ENCODE data around the gene SPOCK1.

The SPOCK1 gene

DNA sequence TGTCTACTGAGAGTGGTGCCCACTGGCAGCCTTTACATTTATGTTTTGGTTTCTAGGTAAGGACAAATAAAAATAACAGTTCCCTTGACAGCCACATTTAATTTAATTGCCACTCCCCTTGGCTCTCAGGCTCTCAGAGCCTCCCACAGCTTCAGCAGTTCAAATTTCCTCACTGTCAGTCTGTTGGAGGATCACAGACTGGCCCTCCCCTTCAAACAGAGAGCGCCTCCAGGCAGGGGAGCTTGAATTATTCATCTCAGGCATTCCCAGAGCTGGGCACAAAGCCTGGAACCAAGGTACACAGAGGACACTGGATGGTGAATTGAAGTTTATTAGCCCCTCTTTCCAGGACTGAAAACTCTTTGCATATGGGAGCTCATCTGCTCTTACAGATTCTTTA lies 407.7 kb downstream of the SPOCK1 start:
- DNase-seq, result no peak

DNA sequence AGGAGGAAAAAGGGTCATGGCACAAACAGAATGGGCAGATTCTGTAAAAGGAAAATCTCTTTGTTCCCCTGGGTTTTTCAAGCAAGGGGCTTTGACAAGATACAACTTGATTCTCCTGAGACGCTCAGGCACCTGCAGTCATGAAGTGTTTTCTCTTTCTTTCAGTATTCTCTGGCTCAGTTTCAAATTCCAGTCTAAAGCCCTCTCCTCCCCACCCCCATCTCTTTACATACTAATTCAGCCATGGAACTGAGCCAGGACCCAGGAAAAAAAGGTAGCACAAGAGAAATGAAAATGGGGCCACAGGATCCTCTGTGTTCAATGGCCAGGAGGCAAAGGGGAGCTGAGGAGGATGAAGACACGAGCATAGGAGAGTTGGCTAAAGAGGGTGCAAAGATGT lies 408.4 kb downstream of the SPOCK1 start:
- no peak for DNase-seq

DNA sequence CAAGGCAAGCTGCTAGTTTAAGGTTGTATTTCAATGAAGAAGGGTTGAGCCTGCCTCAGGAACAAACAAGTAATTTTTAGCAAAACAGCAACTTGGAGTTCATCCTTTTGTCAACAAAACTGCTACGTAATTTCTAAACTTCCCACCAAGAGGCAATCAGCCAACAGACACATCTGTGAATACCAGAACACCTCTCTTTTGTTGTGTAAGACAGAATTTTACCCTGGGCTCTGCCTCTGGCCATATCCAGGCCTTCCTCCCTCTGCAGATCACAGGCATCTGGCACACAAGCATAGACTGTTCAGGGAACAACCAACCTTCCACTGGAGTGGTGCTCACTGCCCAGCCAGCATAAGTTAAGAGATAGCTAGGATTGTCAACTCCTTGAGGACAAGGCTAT lies 409.0 kb downstream of the SPOCK1 start:
- DNase-seq, result no peak

DNA sequence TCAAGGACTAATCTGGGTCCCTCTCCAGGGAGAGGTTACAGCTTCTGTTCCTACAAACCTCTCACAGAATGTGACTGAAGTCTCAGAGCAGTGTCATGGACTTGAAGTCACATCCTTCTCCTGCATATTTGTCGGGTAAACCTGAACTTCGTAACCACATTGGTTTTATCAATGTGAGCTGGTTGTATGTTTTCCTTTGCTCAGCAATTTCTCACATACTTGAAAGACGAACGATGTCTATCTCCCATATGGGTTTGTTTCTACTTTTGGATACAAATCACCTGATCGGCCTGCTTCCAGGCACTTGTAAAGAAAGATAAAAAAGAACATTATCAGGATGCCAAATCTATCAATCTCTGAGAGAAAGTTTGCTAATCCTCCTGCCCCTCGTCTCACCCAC lies 411.0 kb downstream of the SPOCK1 start:
- DNase-seq, result no peak

DNA sequence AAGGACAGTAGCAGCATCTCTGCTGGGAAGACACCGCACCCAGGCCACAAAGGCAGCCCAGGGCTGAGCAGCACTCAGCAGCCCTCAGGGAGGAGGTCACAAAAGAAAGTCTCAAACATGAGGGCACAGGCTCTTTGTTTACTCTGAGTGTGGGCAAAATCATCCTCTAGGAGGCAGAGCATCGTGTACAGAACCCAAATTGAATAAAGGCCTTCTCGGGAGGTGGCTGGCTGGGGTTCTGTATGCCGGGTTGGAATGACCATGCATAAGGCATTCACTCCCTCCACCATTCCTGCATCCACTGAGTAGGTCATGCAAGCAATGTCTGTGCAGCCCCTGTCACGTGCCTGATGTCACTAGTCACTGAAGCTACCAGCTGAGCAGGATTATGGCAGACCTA lies 412.8 kb downstream of the SPOCK1 start:
- DNase-seq, result no peak

DNA sequence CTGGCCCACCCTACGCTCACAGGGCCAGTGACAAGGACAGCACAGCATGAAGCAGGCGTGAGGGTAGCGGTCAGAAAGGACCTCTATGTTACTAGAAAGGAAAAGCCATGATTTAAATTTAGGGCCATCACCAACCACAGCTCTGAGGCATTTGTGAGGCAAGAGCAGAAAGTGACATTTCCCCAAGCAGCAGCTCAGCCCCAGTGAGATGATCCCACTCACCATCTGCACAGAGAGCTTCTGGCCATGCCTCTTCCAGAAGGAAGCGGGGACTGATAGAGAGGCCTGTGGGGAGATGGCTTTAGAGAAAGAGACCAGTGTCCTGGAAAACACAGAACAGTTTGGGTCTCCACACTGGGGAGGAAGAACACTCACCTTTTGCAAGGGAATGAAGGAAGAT lies 413.9 kb downstream of the SPOCK1 start:
- DNase-seq, result no peak

DNA sequence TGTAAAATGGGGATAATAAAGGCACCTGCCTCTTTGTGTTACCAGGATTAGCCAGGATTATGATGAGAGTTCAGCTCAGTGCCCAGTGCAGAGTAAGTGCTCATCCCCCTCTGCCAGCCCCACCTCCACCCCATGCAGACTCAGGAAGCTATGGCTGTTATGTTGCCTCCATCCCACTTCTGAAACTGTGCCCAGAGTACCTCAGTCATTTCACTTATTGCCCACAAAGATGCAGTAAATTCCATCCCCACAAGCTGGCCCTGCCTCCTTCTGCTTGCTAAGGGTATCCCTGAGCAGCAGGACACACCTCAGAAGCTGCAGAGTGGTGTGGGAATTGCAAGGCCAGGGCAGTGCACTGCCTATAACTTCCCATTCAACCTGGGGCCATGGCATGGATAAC lies 415.1 kb downstream of the SPOCK1 start:
- no peak for DNase-seq

DNA sequence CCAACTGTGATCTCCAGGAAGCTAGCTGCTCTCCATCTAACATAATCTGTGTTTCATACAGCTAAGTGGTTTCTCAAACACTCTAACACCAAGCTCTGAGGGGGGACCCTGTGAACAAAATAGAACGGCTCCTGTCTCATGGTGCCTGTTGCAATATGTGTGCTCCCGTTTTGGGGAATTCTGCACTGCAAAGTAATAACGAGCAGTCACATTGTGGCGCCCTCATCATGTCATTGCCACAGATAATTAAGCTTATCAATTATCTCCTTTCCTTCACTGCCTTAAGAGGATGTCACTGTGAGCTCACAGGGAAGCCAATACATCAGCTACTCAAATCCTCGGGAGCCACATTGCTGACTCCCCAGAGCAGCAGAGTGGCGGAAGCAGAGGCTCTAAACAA lies 416.2 kb downstream of the SPOCK1 start:
- DNase-seq, result no peak

DNA sequence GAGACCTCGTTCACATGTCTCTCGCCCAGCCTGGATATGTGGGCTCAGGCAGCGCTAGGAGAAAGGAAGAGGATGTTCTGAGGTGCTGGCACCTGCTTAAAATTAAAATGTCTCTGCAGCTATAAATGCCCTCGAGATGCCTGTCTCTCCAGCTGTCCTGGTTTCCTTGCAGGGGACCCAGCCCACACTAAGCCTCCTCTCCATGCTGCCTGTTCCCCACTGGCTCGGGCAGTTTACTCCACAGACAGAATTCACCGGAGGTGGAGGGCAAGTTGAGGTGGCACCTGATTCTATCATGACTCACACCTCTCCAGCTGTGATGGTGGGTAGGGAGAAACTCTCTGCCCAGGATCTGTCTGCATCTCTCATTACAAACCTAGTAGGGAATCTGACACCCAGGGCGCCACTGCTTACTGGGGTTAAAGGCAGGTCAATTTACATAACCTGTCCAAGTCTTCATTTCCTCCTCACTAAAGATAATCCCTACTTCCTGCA lies 420.9 kb downstream of the SPOCK1 start:
- DNase-seq, result no peak

DNA sequence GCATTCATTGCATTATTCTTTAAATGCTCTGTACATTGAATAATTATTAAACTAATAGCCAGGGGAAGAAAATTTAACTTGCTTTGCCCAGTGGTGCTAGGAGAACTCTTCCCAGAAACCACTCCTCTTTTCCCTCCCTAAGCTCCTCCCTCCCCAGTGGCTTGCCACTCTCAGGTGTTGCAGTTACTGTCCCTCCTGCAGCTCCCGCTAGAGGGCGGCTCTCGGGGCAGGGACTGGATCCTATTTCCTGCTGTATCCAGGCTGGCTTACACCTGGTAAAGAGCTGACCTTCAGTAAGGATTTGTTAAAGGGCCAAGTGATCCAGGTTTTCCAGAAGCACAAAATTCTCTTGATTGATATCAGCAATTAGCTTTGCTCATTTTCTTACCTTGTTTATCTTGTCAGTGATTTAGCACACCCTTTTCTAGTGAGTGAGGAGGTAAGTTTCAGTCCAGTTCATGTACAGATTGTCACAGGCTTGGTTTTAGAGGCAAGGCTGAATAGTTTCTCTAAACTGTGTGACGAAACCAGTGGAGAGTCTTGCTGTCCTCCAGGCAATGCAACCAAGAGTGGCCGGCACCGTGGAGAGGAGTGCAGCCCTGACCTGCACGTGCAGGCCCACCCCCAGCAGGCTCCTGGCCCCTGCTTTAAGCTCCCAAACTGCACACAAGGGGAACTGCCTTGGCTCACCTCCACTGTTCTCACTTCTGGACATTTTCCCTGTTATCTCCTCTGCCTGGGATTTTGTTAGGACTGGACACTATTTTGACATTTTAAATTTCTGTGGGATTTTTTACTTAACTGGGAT lies 423.8 kb downstream of the SPOCK1 start:
- no peak for DNase-seq

DNA sequence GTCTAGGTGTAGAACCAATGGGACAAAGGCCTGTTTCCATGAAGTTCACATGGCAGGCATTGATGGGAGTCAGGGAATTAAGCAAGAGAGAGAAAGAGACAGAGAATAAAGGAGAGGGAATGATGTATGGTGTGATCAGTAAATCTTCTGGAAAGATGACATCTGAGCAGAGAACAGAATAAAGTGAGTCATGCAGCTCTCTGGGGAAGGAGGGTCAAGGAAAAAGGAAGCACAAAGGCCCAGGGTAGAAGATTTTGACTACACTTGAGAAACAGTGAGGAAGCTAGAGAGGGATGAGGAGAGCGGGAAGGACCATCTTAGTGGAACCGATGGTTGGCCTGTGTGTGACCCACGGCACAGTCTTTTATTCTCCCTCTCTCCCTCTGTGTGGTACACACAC lies 425.9 kb downstream of the SPOCK1 start:
- no peak for DNase-seq

DNA sequence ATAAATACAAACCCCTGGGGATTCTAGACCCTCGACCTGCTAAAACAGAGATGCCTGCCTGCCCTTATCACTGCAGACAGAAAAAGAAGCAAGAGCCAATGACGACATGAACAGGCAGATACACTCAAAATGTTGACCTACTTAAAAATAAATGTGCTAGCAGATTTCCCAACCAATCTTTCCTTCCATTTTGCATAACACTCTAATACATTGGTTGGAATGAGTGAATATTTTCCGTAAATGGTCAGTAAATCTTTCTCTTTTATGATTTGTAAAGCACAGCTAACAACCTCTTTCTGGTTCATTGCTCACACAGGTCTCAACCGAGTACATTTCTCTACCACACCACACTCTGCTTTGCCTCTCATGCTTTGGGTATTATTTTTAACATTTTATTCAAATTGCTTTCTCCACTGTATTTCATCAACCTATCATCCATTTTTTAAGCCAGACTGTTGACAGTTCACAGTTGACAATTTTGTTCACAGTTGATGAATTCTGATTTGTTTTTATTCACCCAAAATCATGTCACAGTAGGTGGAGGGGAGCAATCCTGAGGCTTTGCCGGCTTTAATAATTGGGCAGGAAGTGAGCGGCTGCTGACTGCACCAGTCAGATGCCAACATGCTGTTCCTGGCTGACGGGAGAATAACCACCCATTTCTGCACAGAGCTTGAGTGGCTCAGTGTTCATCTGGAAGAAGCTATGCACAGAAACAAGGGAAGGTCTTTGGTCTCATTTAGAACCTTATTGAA lies 426.6 kb downstream of the SPOCK1 start:
- DNase-seq, result no peak

DNA sequence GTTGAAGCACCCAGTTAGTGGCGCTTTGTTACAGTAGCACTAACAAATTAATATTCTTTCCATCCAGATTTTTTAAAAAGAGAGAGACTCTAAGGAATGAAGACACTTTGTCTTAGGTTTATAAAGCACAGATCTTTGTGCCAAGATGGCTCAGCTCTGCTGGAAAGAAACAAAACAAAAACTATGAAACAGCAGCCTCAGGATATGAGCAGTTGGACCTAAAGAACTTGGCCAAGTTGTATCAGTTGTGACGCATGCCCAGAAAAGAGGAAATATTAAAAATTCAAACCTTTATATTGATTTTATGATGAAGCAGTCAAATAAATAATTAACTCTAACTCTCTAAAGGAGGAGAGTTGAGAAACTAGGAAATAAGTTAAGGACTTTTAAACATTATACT lies 427.2 kb downstream of the SPOCK1 start:
- no peak for DNase-seq

DNA sequence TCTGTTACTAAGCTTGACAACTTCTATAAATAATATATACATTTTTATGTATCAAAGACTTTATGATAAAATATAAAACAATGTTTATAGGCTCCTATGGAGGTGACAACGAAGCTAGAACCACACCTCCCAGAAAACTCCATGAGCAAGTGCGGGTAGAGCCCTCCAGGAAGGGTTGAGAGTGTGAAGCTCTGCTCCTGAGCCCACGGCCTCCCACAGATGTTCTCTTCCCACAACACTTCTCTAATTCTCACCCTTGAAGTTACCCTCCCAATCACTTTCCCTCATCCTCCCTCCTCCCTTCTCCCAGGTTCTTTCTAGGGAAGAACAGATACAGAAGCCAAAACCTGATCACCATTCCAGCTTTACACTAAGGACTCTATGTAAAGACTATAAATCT lies 427.6 kb downstream of the SPOCK1 start:
- no peak for DNase-seq

DNA sequence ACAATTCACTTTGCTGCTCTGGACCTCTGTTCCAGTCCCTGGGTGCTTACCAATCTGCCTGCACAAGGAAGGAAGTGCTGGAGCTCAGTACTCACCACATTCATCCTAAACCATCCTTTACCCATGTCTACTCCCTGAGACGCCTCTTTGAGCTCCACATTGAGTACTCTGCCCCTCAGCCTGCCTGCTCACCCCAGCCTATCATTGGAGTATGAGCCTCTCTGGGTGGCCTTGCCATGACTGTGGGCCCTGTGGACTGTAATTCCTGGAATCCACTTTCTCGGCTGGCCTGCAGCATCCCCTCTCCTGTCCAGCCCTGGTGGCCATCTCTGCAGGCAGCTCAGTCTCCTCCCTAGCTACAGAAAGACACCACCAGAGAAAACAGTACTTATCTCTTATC lies 428.6 kb downstream of the SPOCK1 start:
- DNase-seq, result no peak

DNA sequence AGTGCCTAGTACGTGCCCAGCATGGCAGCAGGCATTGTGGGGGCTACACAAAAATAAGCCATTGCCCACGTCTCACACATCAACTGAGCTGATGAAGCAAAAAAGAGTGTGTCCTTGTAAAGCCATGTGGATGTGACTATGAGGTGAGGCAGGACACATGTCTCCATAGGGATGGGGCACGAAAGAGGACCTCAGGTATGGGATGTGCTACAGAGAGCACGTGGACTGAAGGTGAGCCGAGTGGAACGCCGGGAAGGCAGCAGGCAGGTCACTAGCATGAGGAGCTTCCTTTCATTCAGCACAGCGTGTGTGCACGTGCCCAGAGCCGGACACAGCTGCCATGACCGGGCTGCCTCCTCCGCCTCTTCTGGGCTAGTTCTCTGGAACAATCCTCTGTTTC lies 429.8 kb downstream of the SPOCK1 start:
- no peak for DNase-seq

DNA sequence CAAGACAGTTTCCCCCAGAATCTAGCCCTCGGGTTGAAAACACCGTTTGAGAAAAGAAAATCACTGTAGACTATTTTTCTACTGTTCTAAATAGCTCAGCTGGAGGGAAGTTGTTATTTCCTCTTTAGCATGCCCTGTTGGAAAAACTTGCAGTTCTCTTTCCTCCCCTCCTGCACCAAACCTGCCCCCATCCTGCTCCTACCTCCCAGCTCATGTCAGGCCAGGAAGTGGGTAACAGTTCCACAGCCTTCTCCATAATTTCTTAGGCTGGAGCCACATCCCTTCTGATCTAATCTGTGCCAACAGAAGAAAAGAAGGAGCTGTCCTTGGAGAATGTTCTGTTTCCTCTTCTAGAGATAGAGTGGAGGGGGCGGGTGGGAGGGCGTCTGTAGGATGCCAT lies 437.7 kb downstream of the SPOCK1 start:
- DNase-seq, result no peak

DNA sequence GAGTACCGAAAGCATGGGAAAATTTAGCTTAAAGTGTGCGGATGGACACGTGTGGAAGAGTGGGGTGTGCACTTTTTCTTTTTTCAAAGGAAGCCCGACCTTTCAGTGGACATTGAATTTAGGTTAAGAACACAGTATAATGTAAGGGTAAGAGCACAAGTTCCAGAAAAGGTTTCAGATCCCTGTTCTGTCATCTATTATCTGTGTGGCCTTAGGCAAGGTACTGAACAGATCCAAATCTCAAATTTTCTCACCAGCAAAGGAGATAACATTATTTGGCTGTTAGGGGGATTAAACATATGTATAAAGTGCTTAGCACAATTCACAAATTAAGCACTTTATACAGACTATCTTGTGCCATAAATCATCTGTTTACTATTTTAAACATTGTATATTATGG lies 441.0 kb downstream of the SPOCK1 start:
- no peak for DNase-seq

DNA sequence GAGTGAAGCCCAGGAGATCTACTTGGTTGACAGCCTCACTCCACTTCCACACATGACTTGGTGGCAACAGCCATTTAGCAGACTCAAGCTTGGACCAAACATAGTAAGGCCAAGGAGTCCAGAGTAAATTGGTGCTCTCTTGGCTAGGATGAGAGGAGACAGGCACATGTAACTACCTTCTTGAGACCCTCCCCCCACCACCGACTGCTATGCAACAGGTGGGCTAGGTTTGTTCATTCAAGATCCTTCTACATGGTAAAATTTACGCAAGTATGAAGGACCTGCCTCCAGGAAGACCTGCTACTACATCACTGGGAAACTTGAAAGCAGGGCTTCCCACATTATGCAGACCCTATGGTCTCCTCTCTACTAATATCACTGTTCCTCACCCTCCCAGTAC lies 442.4 kb downstream of the SPOCK1 start:
- DNase-seq, result no peak

DNA sequence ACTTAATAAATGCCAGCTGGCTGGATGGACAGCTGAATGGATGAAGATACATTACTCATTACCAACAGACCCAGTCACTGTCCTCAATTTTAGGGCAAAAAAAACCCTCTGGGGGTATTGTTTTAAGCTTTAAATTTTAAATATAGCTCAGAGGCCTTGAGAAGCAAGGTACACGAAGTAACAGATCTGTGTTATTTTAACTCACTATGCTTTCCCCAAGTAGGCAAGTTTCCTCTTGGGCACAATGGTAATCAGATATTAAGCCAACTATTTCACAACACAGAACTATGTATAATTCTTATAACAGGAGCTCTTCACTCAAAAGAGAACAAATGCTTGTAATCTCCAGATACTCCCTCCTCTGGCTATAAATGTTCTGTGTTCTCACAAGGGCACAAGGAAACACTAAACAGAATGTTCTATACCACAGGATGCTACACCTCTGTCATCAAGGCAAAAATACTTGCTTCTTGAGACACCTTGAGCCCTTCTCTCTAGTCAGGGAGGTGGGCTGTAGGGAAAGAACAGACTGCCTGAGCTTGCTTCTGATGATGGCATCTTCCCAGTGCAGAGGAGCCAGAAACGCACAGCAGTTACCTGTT lies 443.8 kb downstream of the SPOCK1 start:
- DNase-seq, result no peak

DNA sequence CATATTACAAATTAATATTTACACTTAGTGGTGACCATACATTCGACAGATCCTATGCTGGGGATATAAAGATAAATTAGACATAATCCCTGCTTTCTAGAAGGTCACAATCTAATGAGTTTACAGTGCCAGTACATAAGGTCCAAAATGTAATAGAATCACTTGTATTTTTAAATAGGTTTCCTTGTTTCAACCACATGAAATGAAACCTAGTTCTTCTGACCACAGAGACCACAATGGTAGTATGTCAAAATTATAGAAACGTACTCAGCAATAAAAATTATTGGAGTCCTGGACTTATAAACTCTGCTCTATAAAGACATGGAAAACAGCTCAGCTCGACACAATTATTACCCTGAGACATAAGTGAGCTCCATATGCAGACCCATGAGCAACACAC lies 444.3 kb downstream of the SPOCK1 start:
- no peak for DNase-seq

DNA sequence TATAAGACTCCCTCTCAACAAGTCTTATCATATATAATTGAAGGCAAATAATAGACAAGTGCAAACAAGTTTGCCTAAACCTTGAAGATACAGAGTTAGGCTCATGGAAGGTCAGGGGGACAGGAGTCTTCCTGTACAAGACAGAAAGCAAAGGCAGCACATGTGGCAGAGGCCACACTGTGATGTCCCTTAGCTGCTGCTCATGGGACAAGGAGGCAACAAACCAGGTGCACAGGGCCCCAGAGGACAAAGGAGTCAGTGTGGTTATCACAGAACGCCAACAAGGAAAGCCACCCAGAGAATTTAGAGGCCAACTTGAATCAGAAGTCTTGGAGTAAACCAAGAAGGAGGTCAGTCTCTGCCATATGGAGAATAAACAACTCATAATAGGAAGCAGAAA lies 444.8 kb downstream of the SPOCK1 start:
- DNase-seq, result no peak

DNA sequence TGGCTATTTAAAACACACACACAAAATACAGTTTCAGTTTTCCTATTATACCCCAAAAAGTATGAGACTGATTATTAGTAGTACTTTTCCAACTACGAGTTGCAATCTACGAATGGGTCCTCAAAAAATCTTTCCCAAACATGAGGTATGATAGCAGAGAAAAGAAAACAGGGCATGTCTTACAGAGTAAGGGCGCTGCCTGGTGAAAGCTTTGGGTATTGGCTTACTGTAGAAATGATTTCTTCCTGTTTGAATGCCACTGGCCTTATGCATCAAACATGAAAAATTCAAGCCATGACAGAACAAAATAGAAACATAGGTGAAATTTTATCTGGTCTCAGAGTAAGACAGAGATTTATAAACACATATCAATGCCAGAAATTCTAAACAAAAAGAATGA lies 448.0 kb downstream of the SPOCK1 start:
- DNase-seq, result no peak
